ENCODE results near the gene PSENEN.

- TF ChIP-seq CTCF (IDR thresholded peaks at IDR 0.05) (no peak), POLR2A (IDR thresholded peaks at IDR 0.05) (no peak)
These were observed 1.1 kb downstream of the PSENEN start for GRCh38 chr19:35746531-35746930.
